ENCODE results near the gene UMPS. TPM values are rescaled to one million over a fixed set of nuclear protein-coding genes. Genes with fewer than 3 reads are reported as not detected.

UMPS gene
- total and polyA plus RNA-seq, 9 of the 15 experiments (the other 6 are each of a cell fraction or from before 2014, with no cell fraction given) = 28.9 to 91.0 (median 45.9) TPM

DNA sequence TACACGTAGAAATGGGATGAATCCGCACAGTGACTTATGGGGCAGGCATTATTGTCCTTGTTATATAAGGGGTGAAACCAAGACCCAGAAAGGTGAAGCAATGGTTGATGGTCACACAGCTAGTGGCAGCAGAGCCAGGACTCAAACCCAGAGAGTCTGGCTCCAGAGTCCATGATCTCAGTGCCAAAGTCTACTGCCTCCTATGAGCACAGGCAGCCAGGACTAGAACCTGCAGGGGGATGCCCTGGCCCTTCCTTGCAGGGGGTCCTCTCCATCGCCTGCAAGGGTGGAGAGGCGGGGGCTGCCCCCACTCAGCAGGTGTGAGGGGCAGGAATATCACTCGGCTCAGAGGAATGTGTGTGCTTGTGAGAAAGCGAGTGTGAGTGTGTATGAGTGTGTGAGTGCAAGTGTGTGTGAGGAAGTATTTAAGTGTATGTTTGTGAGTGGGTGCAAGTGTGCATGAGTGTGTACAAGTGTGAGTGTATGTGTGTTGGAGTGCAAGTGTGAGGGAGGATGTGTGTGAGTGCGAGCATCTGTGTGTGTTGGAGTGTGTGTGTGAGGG, 44.7 kb downstream of the UMPS start (continued):
- TF ChIP-seq ZNF324 (CRISPR knock-in tag; IDR thresholded peaks at IDR 0.05) (no peak), RHOXF2B (CRISPR knock-in tag; conservative IDR thresholded peaks at IDR 0.05) (no peak)

DNA sequence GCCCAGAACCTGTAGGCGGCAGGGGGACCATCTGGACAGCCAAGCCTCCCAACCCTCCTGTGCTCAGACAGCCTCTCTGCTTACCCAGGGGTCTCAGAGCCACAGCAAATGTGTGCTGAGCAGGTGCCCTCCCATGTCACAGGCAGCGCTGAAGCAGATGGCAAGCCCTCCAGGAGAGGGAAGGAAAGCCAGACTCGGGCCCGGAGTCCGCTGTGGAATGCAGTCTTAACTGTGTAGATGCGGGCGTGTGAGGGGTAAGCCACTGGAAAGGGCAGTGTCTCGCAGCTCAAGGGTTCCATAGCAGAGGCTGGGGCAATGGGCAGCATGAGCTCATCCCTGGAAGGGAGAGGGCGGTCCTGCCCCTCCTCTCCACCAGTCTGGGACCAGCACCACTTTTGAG, 45.6 kb downstream of the UMPS start:
- peaks cover 5 to 8% of the 10 kb centered on the region in 2 experiments; a peak in 4 of 5 replicates for H3K4me1 ChIP-seq (replicated peaks in 1 of 2; ENCODE audit: control insufficient read depth in 2 of 2, insufficient read depth in 2 of 2, low read length in 2 of 2)
- WGBS (ENCODE audit: insufficient coverage, low coverage, missing lambda C conversion rate) = 58% methylated on average over 4 of the region's 9 CpGs
- H4K20me1 ChIP-seq (replicated peaks; ENCODE audit: control insufficient read depth, insufficient read depth, low read length) = peaks cover 11% of the 10 kb centered on the region
- intact Hi-C loops (cut with micrococcal nuclease) (no loop called here), in situ Hi-C loops (cut with MboI) (no loop called here)
- no peak overlapping the region for H2AFZ ChIP-seq (ENCODE audit: low read depth, low read length)
- DNase-seq (ENCODE audit: extremely low read depth in 1 of 4, low spot score in 3 of 4) (no peak), ATAC-seq (no peak), FAIRE-seq (no peak)
- no peak overlapping the region for H3K4me3 ChIP-seq
- no peaks in the 10 kb centered on the region for H3K36me3 ChIP-seq (ENCODE audit: control insufficient read depth, insufficient read depth, low read length)
- no peak overlapping the region for H3K9ac ChIP-seq (ENCODE audit: insufficient read depth in 1 of 2, low read depth in 2 of 2, low read length in 2 of 2)
- BruUV-seq (replicated peaks) = no TSS peak
- no peak overlapping the region for H3K4me2 ChIP-seq (ENCODE audit: insufficient read depth, low read length)
- peaks cover 6% of the 10 kb centered on the region for H3K9me1 ChIP-seq (ENCODE audit: control insufficient read depth, insufficient read depth, low read length)
- H3K9me3 ChIP-seq (replicated peaks; ENCODE audit: control insufficient read depth, insufficient read depth, low read depth, low read length) = no peaks in the 10 kb centered on the region
- H3K27ac ChIP-seq (ENCODE audit: extremely low read depth, low read depth, low read length) = no peak overlapping the region
- no peaks in the 10 kb centered on the region for H3K79me2 ChIP-seq (ENCODE audit: control insufficient read depth, insufficient read depth, low read length)
- H3K27me3 ChIP-seq (ENCODE audit: control insufficient read depth in 2 of 2, insufficient read depth in 2 of 2, low read length in 2 of 2) = no peaks in the 10 kb centered on the region; a peak in 1 of 5 replicates
- ChIA-PET POLR2A (interaction anchor here (0.5 kb wide), 1 partner anchor 119 kb away, joined by 3 read pairs; no protein-coding TSS in a partner anchor), CTCF (ENCODE audit: low intra/inter-chr PET ratio) (no interaction called here)
- no peak for TF ChIP-seq NR2F6 (CRISPR knock-in tag; IDR thresholded peaks at IDR 0.05)
- TF ChIP-seq ZNF445 (CRISPR knock-in tag; IDR thresholded peaks at IDR 0.05; ENCODE audit: low read depth) = no peak
- TF ChIP-seq STAG1 (CRISPR knock-in tag; IDR thresholded peaks at IDR 0.05; ENCODE audit: borderline replicate concordance) = no peak
- TF ChIP-seq CBX1 (IDR thresholded peaks at IDR 0.05; ENCODE audit: low read depth) = no peak
- TF ChIP-seq, protein P1, sequence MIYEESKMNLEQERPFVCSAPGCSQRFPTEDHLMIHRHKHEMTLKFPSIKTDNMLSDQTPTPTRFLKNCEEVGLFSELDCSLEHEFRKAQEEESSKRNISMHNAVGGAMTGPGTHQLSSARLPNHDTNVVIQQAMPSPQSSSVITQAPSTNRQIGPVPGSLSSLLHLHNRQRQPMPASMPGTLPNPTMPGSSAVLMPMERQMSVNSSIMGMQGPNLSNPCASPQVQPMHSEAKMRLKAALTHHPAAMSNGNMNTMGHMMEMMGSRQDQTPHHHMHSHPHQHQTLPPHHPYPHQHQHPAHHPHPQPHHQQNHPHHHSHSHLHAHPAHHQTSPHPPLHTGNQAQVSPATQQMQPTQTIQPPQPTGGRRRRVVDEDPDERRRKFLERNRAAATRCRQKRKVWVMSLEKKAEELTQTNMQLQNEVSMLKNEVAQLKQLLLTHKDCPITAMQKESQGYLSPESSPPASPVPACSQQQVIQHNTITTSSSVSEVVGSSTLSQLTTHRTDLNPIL (CRISPR knock-in tag; IDR thresholded peaks at IDR 0.05) = no peak
- TF ChIP-seq, protein P2, sequence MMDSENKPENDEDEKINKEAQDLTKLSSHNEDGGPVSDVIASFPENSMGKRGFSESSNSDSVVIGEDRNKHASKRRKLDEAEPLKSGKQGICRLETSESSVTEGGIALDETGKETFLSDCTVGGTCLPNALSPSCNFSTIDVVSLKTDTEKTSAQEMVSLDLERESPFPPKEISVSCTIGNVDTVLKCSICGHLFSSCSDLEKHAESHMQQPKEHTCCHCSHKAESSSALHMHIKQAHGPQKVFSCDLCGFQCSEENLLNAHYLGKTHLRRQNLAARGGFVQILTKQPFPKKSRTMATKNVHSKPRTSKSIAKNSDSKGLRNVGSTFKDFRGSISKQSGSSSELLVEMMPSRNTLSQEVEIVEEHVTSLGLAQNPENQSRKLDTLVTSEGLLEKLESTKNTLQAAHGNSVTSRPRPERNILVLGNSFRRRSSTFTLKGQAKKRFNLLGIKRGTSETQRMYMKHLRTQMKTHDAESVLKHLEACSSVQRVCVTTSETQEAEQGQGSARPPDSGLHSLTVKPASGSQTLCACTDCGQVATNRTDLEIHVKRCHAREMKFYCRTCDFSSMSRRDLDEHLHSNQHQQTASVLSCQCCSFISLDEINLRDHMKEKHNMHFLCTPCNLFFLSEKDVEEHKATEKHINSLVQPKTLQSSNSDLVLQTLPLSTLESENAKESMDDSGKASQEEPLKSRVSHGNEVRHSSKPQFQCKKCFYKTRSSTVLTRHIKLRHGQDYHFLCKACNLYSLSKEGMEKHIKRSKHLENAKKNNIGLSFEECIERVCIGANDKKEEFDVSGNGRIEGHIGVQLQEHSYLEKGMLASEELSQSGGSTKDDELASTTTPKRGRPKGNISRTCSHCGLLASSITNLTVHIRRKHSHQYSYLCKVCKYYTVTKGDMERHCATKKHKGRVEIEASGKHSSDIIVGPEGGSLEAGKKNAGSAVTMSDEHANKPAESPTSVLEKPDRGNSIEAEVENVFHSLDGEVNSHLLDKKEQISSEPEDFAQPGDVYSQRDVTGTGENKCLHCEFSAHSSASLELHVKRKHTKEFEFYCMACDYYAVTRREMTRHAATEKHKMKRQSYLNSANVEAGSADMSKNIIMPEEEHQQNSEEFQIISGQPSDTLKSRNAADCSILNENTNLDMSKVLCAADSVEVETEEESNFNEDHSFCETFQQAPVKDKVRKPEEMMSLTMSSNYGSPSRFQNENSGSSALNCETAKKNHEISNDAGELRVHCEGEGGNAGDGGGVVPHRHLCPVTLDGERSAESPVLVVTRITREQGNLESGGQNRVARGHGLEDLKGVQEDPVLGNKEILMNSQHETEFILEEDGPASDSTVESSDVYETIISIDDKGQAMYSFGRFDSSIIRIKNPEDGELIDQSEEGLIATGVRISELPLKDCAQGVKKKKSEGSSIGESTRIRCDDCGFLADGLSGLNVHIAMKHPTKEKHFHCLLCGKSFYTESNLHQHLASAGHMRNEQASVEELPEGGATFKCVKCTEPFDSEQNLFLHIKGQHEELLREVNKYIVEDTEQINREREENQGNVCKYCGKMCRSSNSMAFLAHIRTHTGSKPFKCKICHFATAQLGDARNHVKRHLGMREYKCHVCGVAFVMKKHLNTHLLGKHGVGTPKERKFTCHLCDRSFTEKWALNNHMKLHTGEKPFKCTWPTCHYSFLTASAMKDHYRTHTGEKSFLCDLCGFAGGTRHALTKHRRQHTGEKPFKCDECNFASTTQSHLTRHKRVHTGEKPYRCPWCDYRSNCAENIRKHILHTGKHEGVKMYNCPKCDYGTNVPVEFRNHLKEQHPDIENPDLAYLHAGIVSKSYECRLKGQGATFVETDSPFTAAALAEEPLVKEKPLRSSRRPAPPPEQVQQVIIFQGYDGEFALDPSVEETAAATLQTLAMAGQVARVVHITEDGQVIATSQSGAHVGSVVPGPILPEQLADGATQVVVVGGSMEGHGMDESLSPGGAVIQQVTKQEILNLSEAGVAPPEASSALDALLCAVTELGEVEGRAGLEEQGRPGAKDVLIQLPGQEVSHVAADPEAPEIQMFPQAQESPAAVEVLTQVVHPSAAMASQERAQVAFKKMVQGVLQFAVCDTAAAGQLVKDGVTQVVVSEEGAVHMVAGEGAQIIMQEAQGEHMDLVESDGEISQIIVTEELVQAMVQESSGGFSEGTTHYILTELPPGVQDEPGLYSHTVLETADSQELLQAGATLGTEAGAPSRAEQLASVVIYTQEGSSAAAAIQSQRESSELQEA (IDR thresholded peaks at IDR 0.05; ENCODE audit: low read depth) = no peak
- TF ChIP-seq ZNF644 (tag; IDR thresholded peaks at IDR 0.05; ENCODE audit: low read depth) = no peak
- TF ChIP-seq EHMT2 (IDR thresholded peaks at IDR 0.05) = no peak
